HG03108 (cell line): ENCODE data around the gene VANGL1.

Experiments
- ATAC-seq: cut with Tn5 transposase; IDR thresholded peaks from one replicate; pipeline ENCODE4 v1.9.1; 2021; ENCODE audit warnings: moderate library complexity; ENCODE audit not compliant: unreplicated experiment

Gene VANGL1

DNA sequence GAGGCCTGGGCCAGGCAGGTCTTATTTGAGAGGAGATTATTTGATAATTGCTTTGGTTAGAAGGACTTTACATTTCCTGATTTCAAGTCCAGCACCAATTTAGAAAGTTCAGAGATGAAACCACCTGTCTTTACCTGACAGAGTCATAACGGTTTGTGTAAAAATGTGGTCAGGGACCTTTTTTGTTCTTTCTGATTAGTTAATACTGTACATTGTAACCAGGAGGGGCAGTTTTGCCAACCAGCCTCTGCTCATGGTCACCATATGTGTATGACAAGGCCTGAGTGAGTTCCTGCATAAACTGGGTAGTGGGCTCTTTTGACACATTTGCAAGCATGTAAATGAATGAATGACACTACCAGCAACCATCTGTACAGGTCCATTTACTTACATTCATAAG, 55.8 kb downstream of the VANGL1 start:
- no peak for ATAC-seq

DNA sequence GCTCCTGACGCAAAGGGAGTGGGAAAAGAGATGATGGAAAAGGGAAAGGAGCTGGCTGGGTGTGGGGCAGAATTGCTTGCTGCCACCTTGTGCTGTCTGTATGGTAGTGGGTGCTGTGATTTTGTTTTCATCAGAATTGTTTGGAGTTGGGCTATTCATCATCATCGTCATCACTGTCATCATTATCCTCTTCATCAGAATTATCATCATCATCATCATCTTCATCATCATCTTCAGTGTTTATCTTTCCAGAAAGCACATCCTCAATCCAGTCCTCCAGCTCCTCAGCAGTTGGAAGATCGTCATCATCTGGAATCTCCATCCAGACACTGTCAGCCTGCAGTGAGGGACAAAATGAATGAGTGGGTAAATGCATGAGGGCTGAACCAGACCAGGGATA, 59.3 kb downstream of the VANGL1 start:
- no peak for ATAC-seq

DNA sequence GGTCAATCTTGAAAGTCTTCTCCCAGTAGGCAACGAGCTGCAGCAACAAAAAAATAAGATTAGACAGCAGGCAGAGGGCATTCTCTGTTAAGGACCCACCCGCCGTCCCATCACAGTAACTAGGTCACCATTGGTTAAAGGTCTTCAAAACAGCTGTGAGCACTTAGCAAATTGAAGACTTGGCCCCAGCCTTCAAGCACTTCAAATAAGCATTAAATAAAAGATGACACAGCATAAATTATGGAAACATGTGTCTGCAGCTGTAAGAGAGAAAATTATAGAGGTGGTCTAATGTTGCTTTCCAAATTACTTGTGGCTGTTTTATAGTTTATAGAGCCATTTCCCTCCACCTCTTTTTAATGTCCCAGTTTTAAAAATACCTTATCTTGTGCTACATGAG, 61.2 kb downstream of the VANGL1 start:
- ATAC-seq, result no peak

DNA sequence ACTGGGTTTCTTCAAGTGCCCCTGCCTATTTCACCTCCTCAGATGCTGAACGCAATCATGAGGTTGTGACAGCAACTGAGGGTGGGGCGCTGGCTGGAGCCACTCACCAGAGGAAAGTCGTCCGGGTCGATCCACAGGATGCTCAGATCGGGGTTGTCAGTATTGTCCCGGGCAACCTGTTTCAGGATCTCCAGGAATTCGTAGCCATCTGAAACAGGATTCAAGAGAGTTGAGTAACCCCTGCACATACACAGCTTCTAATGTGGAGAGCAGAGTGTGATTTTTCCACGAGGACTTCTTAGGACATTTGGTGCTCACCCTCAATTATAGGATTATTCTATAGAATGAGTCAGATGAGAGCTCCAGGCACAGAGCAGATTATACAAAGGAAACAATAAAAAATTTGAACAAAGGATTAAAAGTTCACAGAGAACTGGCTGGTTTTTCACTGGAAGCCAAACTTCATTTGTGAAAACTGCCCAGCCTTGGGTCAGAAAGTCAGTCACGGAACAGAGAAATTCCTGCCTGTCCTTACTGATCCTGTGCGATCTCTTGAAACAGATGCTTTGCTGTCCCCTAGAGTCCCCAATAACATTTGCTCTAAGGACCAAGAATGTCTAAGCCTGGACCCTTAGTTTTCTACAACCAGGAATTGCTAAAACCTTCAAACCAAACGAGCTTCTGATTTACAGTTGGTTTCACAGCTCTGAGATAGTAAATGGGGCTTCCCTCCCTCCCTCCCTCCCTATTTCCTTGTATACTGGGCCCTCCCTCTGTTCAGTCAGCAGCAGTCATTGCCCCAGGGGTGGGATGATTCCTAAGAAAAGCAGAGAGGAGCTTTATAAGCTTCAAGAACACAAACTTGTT, 63.5 kb downstream of the VANGL1 start:
- ATAC-seq, result no peak

DNA sequence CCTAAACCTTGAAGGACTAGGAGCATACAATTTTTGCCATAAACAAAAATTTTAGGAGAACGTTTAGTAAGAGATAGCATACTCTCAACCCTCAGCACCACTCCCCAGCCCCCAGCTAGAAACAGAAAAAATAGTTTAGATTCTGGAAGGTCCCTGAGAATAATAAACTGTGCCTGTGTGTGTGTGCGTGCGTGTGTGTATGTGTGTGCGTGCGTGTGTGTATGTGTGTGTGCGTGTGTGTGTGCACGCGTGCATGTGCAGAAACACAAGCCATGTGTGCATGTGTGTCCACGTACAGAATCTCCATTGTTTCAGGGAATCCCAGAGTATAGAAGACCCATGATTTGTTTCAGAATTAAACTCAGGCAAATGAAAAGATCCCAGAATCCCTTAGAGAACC, 64.2 kb downstream of the VANGL1 start:
- ATAC-seq, result no peak

DNA sequence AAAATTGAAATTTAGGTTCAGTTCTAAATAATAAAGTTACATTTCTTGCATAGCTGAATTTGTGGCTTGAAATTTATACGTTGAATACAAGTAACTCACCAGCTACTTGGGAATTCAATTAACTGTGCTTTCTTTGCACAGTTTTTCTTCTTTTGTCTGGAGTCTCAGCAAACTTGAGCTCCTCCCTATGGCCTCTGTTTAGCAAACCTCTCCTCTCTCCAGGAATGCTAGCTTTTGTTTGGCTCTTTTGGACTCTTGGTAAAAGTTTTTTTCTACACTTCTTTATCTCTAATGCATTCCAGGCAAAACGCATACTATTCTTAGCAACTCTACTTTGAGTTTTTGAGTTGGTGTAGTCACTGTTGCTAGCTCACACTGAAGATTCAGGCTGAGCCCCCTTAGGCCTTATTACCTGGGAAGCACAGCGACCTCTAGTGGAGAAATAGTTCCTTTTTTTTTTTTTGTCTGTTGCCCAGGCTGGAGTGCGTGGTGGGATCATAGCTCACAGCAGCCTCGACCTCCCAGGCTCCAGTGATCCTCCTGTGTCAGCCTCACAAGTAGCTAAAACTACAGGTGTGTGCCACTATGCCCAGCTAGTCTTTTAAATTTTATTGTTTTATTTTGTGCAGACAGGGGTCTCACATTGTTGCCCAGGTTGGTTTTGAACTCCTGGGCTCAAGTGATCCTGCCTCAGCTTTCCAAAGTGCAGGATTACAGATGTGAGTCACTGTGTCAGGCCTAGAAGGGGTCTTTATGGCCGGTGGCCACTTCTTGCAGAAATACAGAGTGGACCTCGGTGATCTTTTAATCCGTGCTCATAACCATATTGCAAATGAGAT, 65.0 kb downstream of the VANGL1 start:
- no peak for ATAC-seq

DNA sequence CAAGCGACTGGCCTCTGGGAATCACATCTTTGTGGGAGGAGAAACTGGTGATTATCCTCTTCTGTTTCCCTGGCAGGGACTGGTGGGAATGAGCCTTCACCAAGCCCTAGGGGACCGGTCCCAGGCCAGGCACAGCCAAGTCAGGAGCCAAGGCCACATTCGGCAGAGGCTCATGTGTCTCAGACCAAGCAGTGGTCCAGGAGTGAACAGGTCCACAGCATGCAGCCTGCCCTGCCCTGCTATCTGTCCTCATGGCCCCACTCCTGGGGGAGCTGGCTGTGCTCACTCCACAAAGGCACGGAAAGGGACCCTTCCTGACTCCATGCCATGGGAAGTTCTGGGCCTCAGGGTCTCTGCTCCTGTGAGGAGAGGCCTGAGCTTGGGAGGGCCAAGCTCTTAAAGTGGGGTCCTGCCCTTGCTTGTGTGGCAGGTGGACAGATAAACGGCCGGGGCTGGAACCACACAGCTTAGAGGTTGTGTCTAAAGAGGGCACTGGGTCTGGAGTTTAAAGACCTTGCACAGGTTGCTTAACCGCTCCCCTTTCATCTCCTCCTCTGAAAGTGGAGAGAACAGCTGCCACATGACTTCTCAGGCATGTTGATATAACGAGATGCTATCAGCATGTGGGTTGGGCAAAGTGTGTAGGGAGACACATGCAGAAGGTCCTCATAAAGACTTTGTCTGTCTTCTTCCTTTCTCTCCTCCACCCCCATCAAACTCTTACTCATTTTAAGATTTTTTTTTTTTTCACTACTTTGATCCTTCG, 69.3 kb downstream of the VANGL1 start:
- ATAC-seq, result no peak

DNA sequence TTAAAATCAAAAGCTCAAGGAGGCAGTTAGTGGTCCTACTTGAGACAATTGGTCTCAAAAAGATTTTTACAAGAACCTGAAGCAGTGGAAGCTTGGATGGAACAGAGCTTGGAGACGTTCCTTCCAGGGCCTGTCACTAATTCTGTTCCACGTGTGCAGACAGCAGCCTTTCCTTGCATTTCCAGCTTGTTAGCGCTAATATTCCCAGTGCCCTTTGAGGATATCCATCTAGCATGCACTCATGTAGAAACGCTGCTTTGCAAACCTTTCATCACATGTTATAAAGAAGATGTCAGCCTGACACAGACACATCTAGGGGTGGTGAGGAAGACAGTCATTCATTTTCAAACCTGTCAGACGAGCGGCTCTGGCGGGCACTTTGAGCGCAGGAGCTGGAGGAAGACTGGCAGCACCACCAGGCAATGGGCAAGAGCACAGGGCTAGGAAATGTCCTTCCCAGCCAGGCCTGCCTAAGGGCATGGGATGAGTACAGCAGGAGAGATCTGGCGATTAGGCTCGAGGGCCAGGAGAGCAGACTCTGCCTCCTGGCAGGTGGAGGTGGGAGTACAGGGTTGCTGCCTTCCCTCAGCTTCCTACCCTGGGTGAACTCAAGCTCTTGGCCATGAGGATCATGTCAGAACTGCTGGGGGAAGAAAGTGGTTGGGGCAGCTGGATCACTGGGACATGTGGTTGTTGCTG, 71.3 kb downstream of the VANGL1 start:
- no peak for ATAC-seq

DNA sequence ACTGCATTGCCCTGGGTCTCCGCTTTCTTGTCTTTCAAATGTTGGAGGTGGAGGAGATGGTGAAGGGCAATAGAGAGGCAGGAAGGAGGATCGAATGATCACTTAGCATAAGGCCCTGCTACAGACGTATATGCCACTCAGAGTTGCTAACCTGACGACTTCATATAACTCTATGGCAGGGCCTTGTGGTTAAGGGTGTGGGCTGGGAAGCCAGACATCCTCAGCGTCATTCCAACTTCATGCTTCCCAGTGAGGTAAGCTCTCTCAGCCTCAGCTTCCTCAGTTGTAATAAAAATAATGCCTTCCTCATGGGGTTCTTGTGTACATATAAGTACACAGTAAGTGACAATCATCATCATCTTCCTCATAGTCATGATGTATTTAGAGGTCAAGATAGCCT, 72.1 kb downstream of the VANGL1 start:
- no peak for ATAC-seq

DNA sequence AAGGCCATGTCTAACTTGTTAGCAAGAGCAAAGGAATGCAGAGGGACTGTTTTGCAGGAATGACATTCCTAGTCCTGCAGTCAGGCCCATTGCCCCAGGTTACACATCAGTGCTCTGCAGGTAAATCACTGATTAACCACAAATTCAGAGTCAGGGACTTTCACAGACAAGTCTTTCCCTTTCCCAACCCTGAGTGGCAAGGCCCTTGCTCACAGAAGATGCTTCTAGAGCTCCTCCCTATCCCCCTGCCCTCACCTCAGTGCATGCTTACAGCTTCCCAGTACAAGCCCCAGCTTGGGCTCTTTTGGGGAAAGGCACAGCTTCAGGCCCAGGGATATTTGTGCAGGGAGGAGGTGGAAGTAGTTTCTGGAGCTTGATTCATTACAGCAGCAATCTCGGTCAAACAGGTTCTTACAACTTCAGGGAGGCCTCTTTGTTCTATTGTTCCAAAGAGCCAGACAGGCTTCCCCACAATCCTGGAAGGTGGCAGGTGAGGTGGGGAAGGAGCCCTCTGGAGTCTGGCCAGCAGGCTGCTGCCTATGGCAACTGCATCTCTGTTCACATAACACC, 72.9 kb downstream of the VANGL1 start:
- ATAC-seq, result no peak

DNA sequence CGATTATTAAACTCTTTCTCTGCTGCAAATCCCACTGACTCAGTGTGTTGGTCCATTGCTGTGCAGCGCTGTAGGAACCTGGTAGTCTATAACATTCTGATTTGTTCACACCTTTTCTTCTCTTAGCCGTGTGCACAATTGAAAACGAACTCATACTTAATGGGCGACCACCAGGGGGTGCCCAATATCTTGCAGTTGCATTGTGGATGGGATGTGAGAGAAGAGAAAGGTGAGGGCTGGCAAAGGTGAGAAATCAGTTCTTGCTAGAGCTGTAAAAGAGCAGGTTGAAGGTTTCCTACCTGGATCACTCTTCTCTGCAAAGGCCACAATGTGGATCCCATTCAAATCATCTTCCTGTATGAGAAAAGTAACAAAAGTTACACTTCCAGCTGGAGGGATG, 75.8 kb downstream of the VANGL1 start:
- no peak for ATAC-seq

DNA sequence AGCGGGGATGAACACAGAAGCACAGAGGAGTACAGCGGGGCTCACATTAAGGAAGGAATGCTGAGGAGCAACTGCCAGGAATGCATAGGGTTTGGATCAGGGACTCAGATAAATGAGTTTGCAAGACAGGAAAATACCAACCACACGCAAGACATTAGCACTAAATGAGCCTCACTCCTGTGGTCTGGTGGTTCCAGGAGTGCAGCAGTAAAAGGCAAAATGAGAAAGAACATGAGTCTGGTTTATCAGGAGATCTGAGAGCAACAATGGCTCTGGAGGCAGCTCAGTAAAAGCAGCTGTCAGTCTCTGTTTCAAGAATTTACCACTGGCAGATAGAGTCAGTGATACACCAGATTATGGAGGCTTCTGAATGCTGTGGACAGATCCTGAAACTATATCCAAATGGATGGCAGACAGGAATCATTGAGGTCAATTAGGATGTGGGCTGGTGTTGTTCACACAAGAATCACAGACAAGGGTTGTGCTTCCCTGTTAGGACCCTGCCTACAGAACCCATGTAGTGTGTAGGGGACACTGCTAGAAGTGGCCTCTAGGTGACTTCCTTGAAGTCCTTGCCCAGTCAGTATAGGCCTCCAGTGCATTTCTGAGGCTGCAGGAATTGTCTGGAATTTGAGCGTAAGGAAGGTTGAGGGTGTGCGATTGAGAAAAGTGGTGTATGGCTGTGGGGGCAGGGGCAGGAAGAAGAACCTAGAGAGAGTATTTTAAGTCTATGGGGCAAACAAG, 76.4 kb downstream of the VANGL1 start:
- ATAC-seq, result no peak

DNA sequence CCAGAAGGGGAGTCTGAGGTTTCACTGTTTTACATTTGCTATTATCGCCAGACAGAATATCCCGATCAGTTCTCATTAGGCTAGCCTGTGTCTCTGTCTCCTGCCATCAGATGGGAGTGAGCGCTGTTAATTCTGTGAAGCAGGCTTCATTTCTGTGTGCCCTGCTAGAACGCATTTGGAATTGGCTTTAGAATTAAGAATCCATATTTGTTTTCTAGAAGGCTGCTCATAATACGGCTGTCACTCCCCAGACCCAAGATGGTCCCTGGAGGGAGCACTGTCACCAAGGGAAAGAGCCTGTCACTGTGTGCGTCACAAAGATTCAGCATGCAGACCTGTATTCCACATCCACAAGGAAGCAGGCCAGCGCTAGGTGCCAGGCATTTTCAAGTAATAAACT, 77.5 kb downstream of the VANGL1 start:
- no peak for ATAC-seq

DNA sequence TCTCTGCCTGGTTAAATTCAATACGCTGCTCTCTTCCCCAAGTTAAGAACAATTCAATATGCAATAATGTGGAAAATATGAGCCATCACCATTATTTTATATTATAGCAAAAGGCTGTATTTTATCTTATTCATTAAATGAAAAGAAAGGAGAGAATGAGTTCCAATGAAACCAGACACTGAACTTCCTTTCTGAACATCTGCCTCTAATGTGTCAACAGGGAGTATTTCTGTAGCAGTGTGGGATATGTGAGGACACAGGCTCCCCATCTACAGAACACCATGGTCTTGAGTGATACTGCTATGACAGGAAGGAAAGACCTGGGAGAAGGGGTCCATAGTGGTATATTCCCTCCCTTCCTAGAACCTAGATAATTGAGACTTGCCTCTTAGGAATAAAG, 80.5 kb downstream of the VANGL1 start:
- ATAC-seq, result no peak

DNA sequence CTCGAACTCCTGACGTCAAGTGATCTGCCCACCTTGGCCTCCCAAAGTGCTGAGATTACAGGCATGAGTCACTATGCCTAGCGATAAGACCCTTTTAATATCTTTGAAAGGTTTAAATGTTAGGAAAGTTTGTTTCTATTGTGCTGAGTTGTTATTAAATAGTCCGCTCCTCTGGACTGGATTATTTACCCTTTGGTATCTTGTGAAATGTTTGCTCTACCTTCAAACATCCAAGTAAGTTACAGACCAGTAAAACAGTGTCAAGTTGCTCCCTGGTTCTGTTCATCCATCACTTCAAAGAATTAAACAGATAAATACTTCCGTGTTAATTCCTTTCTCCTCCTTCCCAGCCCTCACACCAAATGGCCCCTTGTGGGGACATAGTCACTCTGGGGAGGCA, 82.0 kb downstream of the VANGL1 start:
- no peak for ATAC-seq

DNA sequence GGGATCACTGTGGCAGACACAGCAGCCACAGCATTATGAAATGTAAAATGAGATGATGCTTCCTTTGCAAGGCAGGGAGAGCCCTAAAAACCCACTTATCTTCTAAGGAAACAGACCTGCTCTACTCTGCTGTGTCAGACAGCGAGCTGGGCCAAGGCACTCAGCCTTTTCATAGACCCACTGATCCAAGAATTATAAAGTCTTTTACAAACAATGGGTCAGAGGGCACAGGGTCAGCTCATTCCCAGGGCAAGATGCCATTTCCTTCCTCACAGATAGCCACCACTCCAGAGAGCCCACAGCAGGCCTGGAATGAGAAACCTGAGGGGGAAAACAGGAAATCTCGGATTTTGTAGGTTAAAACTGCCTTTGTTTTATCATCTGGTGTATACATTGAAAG, 83.8 kb downstream of the VANGL1 start:
- no peak for ATAC-seq

DNA sequence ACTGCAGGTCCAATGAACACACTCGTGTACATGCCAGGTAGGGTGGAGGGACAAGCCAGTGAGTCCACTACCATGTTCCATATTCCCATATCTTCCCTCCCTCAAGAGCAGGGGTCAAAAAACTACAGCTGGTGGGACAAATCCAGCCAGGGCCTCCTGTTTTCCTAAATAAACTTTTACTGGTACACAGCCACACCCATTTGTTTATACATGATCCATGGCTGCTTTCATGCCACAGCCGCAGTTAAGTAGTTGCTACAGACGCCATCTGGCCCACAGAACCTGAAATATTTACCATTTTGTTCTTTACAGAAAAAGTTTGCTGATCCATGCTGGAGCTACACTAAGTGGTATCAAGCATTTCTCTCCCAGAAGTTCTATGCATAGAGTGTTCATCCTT, 84.4 kb downstream of the VANGL1 start:
- ATAC-seq, result no peak

DNA sequence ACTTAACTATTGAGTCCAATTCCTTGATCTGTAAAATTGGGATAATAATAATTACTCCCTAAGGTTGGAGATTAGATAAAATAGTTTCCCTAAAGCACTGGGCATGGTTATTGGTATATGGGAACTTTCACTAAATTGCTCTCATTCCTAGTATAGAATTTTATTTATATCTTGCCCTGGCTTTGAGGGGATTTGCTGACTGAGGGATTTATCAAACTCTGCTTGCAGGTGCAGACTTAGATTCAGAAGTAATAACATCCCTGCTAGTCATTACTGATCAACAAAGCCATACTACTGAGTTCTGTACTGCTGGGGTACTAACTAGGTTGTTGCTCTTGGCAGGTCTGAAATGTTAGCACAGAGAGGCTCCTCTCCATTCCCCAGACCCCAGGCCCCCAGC, 84.8 kb downstream of the VANGL1 start:
- ATAC-seq, result no peak

DNA sequence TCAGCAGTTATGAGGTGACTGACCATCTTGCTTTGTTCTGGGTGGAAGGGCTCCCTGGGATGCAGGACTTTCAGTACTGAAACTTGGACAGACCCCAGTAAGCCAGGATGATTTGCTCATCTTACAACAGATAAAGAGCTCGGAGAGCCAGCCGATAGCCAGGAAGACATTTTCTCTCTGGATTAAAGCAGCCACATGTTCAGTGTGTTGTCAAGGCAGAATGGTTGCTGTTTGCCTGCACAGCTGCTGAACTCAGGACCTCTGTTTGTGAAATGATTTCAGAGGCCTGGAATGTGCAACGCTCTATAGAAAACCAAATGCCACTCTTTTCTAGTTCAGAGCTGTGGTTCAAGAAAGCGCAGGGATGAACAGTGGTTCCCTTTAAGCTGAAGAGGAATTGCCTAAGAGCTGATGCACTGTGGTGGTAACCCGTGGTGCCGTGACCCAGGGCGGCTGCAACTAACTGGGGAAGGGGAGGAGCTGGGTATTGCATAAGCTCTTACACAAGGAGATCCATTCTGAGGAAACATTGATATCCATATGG, 86.0 kb downstream of the VANGL1 start:
- no peak for ATAC-seq

DNA sequence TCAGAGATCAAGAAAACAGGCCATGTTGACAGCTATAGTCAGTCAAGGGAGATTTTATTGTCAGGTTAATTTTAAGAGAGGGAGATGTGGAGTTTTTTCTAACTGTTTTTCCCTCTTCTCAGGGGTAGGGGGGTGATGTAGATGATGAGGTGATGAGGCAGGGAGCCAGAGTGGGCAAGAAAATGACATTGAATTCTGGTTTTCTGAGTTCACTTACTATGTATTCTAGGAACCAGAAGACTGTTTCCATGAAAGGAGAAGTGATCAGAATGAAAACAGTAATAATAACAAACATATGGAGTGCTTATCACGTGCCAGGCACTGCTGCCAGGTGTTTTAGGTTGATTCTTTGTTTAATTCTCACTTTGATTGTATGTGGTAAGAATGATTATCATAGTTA, 86.6 kb downstream of the VANGL1 start:
- ATAC-seq, result no peak
